GM19351 (cell line): ENCODE data around the gene MALRD1.

Experiments
- ATAC-seq: cut with Tn5 transposase; IDR thresholded peaks from one replicate; pipeline ENCODE4 v1.9.1; 2021; ENCODE audit warnings: mild to moderate bottlenecking, moderate library complexity; ENCODE audit not compliant: unreplicated experiment

The MALRD1 gene

GRCh38 chr10:19107406-19107805 is 58.8 kb downstream of the MALRD1 start:
- no peak for ATAC-seq

- no peak for ATAC-seq
Measured at GRCh38 chr10:19111501-19112267, 63.1 kb downstream of the MALRD1 start.

DNA sequence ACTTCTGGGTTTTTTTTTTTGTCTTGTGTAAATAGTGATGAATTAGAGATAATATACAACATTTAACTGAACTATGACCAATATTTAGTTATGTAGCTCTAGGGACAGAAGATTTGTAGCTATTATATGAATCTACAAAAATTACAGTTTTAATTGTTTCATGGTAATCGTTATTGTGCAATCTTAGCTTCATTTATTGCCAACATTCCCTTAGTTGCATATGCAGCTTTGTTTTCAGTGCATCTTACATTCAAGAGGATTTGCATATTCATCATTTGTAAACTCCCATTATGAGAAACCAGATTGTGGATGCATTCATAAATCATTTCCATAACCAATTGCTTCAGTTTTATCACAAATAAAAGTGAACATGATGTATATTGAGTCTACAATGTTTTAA is 68.8 kb downstream of the MALRD1 start:
- no peak for ATAC-seq

GRCh38 chr10:19119191-19119590 is 70.6 kb downstream of the MALRD1 start:
- ATAC-seq: no peak

- no peak for ATAC-seq
Measured at GRCh38 chr10:19120381-19120908, 71.8 kb downstream of the MALRD1 start.

DNA sequence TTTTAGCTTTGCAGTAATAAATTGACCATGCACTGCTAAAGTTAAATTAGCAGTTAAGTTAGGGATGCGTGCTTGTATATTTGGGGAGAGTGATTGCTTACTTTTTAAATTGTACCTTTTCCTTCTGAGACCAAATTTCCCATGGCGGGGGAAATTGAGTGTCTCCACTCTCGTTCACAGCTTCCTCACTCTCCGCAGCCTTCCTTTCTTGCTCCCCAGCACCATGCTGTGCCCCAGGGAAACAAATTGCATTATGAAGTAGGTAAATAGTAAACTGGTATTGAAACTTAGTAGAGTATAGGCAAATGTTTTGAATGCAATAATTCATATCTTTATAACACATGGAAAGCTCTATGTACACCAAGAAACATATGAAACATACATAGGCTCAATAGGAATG is 85.4 kb downstream of the MALRD1 start:
- ATAC-seq: no peak

- no peak for ATAC-seq
Measured at GRCh38 chr10:19142967-19143366, 94.4 kb downstream of the MALRD1 start.

DNA sequence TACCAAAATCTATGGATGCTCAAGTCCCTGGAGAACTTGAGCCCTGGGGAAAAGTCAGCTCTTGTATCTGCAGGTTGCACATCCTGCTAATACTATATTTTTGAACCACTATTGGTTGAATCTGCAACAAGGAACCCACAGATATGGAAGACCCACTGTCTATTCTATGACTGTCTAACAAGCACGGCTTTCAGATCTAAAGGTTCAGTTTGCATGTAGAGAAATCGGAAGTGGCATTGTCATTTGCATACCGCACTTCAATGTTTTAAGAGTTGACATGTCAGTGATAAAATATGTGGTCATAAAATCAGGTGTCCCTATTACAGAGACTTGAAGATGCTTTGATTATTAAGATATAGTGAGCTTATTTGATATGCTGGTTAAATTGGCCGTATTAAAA is 95.6 kb downstream of the MALRD1 start:
- ATAC-seq: no peak

DNA sequence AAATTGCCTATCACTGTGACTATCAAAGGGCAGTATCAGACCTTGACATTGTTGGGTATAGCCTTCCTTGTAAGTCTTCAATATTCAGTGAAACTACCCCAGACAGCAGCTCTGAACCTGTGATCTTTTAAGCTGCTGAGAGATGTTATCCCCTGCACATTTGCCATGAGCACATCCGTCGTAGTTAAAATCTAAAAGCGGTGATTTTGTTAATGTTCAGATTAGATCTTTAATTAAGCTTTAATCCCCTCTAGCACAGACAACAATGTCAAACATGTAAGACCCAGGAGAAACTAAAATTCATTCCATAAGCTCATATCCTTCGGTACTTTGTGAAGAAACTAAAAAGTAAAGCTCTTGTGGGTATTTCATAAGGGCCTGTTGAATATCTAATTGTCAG is 105.8 kb downstream of the MALRD1 start:
- ATAC-seq: no peak

- ATAC-seq: no peak
Measured at GRCh38 chr10:19158358-19158757, 109.8 kb downstream of the MALRD1 start.

- no peak for ATAC-seq
Measured at GRCh38 chr10:19158870-19159269, 110.3 kb downstream of the MALRD1 start.

DNA sequence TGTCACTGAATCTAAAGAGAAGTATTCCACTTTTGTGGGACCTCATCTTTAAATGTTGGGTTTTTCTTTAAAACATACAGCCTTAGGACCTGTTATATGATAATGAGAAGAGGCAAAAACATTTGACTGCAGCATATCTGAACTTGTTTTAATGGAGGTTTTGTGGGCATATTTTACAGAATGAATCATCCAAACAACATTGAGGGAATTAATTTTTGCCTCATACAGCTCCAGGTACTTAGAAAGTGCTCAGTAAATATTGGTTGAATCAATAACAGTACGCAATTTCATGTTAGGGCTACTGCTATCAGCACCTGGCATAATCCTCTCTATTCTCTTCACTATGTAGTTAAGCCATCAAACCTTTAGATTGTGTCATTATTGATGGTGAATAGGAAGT is 115.9 kb downstream of the MALRD1 start:
- ATAC-seq: no peak

DNA sequence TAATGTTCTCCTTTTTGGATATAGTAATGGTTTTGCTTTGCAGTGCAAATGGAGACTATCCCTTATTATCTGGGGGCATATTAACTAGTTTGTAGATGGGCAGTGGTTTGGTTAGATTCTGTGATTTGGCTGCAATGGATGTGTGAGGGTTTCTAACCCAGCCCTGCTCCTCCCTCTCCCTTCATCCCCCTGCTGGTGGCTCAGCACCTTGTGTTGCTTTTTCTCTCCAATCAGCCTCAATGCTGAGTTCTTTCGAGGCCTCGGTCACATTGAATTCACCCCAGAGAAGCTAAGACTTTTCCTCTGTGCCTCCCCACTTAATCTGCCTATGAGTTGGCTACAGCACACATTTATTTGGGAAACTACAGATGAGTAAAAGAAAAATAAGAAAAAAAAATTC is 120.0 kb downstream of the MALRD1 start:
- ATAC-seq: no peak

GRCh38 chr10:19169041-19169440 is 120.4 kb downstream of the MALRD1 start:
- ATAC-seq: no peak

DNA sequence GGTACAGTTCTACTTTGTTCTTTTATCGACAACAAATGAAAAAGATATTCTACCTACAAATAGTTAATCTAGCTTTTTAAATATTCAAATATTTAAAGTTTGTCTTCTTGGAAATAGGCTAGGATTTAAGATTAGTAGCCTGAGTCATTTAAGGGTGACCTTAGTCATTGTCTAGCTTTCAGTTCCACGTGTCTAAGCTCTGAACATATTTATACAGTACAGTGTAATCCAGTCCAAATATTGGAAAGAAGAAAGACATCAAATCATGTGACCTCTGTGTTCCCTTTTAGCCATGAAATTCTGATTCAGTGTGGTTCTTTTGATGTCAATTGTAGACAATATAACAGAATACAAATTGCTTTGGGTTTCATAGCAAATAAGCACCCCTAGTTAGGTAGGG is 121.1 kb downstream of the MALRD1 start:
- ATAC-seq: no peak

DNA sequence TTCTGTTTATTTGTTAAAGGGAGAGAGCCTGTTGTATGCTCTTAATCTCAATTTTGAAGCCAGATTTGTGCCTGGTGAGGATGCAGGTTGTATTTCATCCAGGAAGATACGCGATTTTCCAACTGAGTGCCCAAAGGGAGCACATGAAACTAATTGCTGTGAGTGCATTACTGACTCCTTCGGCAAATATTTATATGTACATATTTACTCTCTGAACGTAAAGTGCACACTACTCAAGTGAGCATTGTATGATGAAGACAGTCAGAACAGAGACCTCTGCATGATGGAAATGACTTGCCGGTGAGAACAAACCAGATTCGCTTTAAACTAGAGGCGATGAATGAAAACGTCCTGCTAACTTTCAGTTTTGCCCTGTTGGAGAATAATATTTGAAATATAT is 130.1 kb downstream of the MALRD1 start:
- no peak for ATAC-seq

DNA sequence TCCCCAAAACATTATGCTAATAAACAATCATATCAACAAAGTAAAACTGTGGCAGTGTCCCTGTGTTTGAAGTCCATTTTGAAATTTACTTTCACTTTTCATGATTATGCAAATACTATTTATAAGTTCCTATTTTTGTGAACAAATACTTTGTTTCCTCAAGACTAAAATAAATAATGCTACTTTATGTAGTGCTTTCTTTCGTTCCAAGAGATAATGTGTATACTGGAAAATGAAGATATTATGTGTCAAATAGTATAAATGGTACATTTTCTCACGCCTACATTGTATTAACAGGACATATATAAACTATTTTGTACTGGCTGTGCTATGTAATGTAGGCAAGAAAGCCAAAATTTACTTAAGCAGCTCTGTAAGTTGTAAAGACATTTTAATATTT is 136.3 kb downstream of the MALRD1 start:
- ATAC-seq: no peak

DNA sequence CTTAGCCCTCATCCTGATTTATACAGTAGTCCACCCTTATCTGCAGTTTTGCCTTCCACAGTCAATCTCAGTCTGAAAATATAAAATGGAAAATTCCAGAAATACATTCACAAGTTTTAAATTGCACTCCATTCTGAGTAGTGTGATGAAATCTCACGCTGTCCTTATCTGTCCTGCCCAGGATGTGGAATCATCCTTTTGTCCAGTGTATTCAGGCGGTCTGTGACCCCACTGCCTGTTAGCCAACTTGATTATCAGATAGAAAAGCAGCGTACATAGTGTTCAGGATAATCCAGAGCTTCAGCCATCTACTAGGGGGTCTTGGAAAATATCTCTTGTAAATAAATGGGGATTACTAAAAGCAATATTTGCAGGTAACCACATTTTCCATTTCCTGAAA is 146.3 kb downstream of the MALRD1 start:
- ATAC-seq: no peak

DNA sequence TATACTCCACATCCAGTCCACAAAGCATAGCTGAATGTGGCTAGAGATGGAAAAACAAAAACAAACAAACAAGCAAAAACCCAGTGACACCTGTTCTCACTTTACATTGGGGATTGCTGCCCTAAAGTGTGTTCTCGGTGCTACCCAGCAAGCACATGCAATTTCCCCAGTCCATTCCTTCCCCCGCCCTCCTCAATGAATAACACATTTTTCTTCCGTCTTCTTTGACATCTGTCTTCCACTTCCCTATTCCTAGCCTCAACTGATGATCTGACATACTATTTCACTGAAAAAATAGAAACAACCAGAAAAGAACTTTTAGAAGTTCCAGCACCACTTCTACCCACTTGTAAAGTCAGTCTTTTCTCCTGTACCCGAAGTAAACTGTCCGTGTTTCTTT is 147.1 kb downstream of the MALRD1 start:
- no peak for ATAC-seq

GRCh38 chr10:19200211-19200610 is 151.6 kb downstream of the MALRD1 start:
- no peak for ATAC-seq

GRCh38 chr10:19204246-19204917 is 155.8 kb downstream of the MALRD1 start:
- ATAC-seq: no peak

GRCh38 chr10:19209319-19209718 is 160.7 kb downstream of the MALRD1 start:
- no peak for ATAC-seq
